Liver (tissue), 9 donors: Measurements from ENCODE around the gene PCED1B. TPM values are rescaled to one million over a fixed set of nuclear protein-coding genes. Genes with fewer than 3 reads are reported as not detected.
A peak's percentile ranks its signal among the peaks of the same experiment; 100 is the strongest.

Experiments
- DNase-seq: peaks from one replicate; pipeline ENCODE4 v3.0.0-alpha.2; 2017; ENCODE audit warnings: low spot score
- H3K27ac ChIP-seq, 2 donors: one replicate each; pipeline ENCODE4 v1.7.0; 2013; ENCODE audit warnings: inconsistent platforms in 2 of 2, low read length in 2 of 2, control low read depth in 1 of 2, low read depth in 1 of 2, mild to moderate bottlenecking in 1 of 2
- H3K27me3 ChIP-seq, 4 donors: one replicate each; pipeline versions ENCODE4 v1.6.1 to v1.7.0; 2013; ENCODE audit warnings: low read length in 3 of 4, inconsistent platforms in 1 of 4, mild to moderate bottlenecking in 1 of 4, moderate library complexity in 1 of 4; ENCODE audit not compliant: control insufficient read depth in 4 of 4, insufficient read depth in 4 of 4
- H3K36me3 ChIP-seq, 4 donors: one replicate each; pipeline versions ENCODE4 v1.6.1 to v1.7.0; 2013; ENCODE audit warnings: low read length in 3 of 4, mild to moderate bottlenecking in 3 of 4, low read depth in 1 of 4, moderate library complexity in 1 of 4; ENCODE audit not compliant: control insufficient read depth in 4 of 4, insufficient read depth in 3 of 4
- H3K4me1 ChIP-seq, 4 donors: one replicate each; pipeline versions ENCODE4 v1.6.1 to v1.7.0; 2013; ENCODE audit warnings: low read length in 3 of 4, mild to moderate bottlenecking in 3 of 4, moderate library complexity in 1 of 4; ENCODE audit not compliant: control insufficient read depth in 4 of 4, insufficient read depth in 4 of 4
- H3K4me3 ChIP-seq, 3 donors: one replicate each; pipeline versions ENCODE4 v1.6.1 to v1.7.0; 2013; ENCODE audit warnings: low read length in 3 of 3, control low read depth in 1 of 3, low read depth in 1 of 3, mild to moderate bottlenecking in 1 of 3
- H3K9ac ChIP-seq, 2 donors: one replicate each; pipeline ENCODE4 v1.7.0; 2013; ENCODE audit warnings: low read length in 2 of 2, mild to moderate bottlenecking in 2 of 2, moderate library complexity in 2 of 2, control low read depth in 1 of 2, low read depth in 1 of 2
- H3K9me3 ChIP-seq, 4 donors: one replicate each; pipeline versions ENCODE4 v1.6.1 to v1.7.0; 2013; ENCODE audit warnings: low read length in 3 of 4; ENCODE audit not compliant: control insufficient read depth in 4 of 4
- ATF3 ChIP-seq: IDR thresholded peaks from 2 replicates; pipeline ENCODE4 v1.6.1; 2016; ENCODE audit warnings: antibody characterized with exemption
- CTCF ChIP-seq: fragments of 150-350 bp; IDR thresholded peaks from 2 replicates; pipeline ENCODE4 v1.5.1; 2017; ENCODE audit warnings: improper control_type of control experiment, low read depth, low read length; ENCODE audit not compliant: missing input control
- EGR1 ChIP-seq, 2 donors: IDR thresholded peaks; 2 replicates each; pipeline ENCODE4 v1.6.1; 2016 to 2018; ENCODE audit warnings: antibody characterized with exemption in 2 of 2, low read depth in 2 of 2
- FOXA1 ChIP-seq: IDR thresholded peaks from 2 replicates; pipeline ENCODE4 v1.6.1; 2016; ENCODE audit warnings: antibody characterized with exemption
- FOXA2 ChIP-seq: IDR thresholded peaks from 2 replicates; pipeline ENCODE4 v1.6.1; 2016; ENCODE audit warnings: antibody characterized with exemption
- GABPA ChIP-seq, 2 donors: IDR thresholded peaks in 1 of 2; conservative IDR thresholded peaks in 1 of 2; 2 replicates each; pipeline ENCODE4 v1.6.1; 2016; ENCODE audit warnings: antibody characterized with exemption in 2 of 2, mild to moderate bottlenecking in 1 of 2, moderate library complexity in 1 of 2
- HNF4A ChIP-seq, 2 donors: conservative IDR thresholded peaks; 2 replicates each; pipeline ENCODE4 v1.6.1; 2016; ENCODE audit warnings: antibody characterized with exemption in 2 of 2, mild to moderate bottlenecking in 2 of 2
- HNF4G ChIP-seq: IDR thresholded peaks from 2 replicates; pipeline ENCODE4 v1.6.1; 2016; ENCODE audit warnings: antibody characterized with exemption
- JUND ChIP-seq, 2 donors: IDR thresholded peaks; 2 replicates each; pipeline ENCODE4 v1.6.1; 2016; ENCODE audit warnings: antibody characterized with exemption in 2 of 2
- MAX ChIP-seq: IDR thresholded peaks from 2 replicates; pipeline ENCODE4 v1.6.1; 2016; ENCODE audit warnings: antibody characterized with exemption
- NR2F2 ChIP-seq: IDR thresholded peaks from 2 replicates; pipeline ENCODE4 v1.6.1; 2016; ENCODE audit warnings: antibody characterized with exemption
- RAD21 ChIP-seq, 2 donors: IDR thresholded peaks; 2 replicates each; pipeline ENCODE4 v1.6.1; 2016; ENCODE audit warnings: antibody characterized with exemption in 2 of 2, mild to moderate bottlenecking in 2 of 2
- REST ChIP-seq: IDR thresholded peaks from 2 replicates; pipeline ENCODE4 v1.6.1; 2016; ENCODE audit warnings: antibody characterized with exemption, mild to moderate bottlenecking
- RXRA ChIP-seq, 2 donors: IDR thresholded peaks; 2 replicates each; pipeline ENCODE4 v1.6.1; 2017 to 2018; ENCODE audit warnings: antibody characterized with exemption in 2 of 2, mild to moderate bottlenecking in 1 of 2
- SP1 ChIP-seq: IDR thresholded peaks from 2 replicates; pipeline ENCODE4 v1.6.1; 2018; ENCODE audit warnings: antibody characterized with exemption, mild to moderate bottlenecking
- TAF1 ChIP-seq: conservative IDR thresholded peaks from 2 replicates; pipeline ENCODE4 v1.6.1; 2016; ENCODE audit warnings: antibody characterized with exemption, mild to moderate bottlenecking
- YY1 ChIP-seq: IDR thresholded peaks from 2 replicates; pipeline ENCODE4 v1.6.1; 2016; ENCODE audit warnings: antibody characterized with exemption, mild to moderate bottlenecking
- ZBTB33 ChIP-seq: IDR thresholded peaks from 2 replicates; pipeline ENCODE4 v1.6.1; 2016; ENCODE audit warnings: antibody characterized with exemption
- WGBS: extraction: QIAGEN DNeasy Blood & Tissue Kit; methylation state at CpG from one replicate; pipeline ENCODE4 v1.1.7; 2013; 5-methylcytosine and 5-hydroxymethylcytosine counted together
- polyA plus RNA-seq, 2 donors: library from polyadenylated mRNA; stranded (reverse) in 1 of 2; unstranded in 1 of 2; fragments of 200-250 nt in 1 of 2; fragments of >200 nt in 1 of 2; fragmentation: Nextera tagmentation in 1 of 2; extraction: Ambion mirVana in 1 of 2; gene quantifications; one replicate each; pipeline versions ENCODE4 v1.2.1 to v1.2.3, GENCODE V29; 2013 to 2015
- total RNA-seq, 2 donors: library from RNA; depleted of rRNA; stranded (reverse); fragments of >200 nt; gene quantifications; one replicate each; pipeline ENCODE4 v1.2.3, GENCODE V29; 2014
- donor health status: healthy.
- donor health status: healthy.
- donor health status: healthy.
- donor health status: healthy.
- donor health status: healthy.

The PCED1B gene
- total and polyA plus RNA-seq, 4 donors, result 0.51 to 1.8 (median 1.1) TPM

GRCh38 chr12:47033081-47033480 is 46.3 kb upstream of the PCED1B start:
- DNase-seq, result no peak

More at GRCh38 chr12:47033081-47033480, 46.3 kb upstream of the PCED1B start:
- H3K4me3 ChIP-seq, result no peak overlapping the region
- H3K36me3 ChIP-seq, result no peaks in the 10 kb centered on the region
- peak overlapping the region; percentile 1 to 22 for H3K27ac ChIP-seq
- no peaks in the 10 kb centered on the region for H3K27me3 ChIP-seq
- H3K4me1 ChIP-seq, result peaks cover 0 to 14% (median 6%) of the 10 kb centered on the region in 4 donors
- no peaks in the 10 kb centered on the region for H3K9me3 ChIP-seq
- WGBS, result 29% methylated on average over 5 of the region's 5 CpGs
- no peak overlapping the region for H3K9ac ChIP-seq
- no peak for TF ChIP-seq NR2F2
- peak; percentile 86 for TF ChIP-seq SP1
- TF ChIP-seq FOXA2, result peak; percentile 44
- TF ChIP-seq YY1, result peak; percentile 80
- no peak for TF ChIP-seq GABPA (IDR thresholded peaks at IDR 0.05 in 1 of 2, conservative IDR thresholded peaks at IDR 0.05 in 1 of 2)
- peak; percentile 73 to 80 for TF ChIP-seq RXRA (IDR thresholded peaks at IDR 0.05)
- TF ChIP-seq JUND (IDR thresholded peaks at IDR 0.05), result peak; percentile 42 to 59
- no peak for TF ChIP-seq ZBTB33
- peak; percentile 38 for TF ChIP-seq TAF1
- TF ChIP-seq REST, result no peak
- TF ChIP-seq HNF4G, result peak; percentile 40
- no peak for TF ChIP-seq ATF3
- TF ChIP-seq HNF4A (conservative IDR thresholded peaks at IDR 0.05), result peak; percentile 70
- peak; percentile 82 for TF ChIP-seq MAX
- peak; percentile 26 for TF ChIP-seq FOXA1
- no peak for TF ChIP-seq CTCF
- TF ChIP-seq RAD21 (IDR thresholded peaks at IDR 0.05), result peak in 1 of 2 donors; percentile 59
- no peak for TF ChIP-seq EGR1 (IDR thresholded peaks at IDR 0.05; ENCODE audit: low read depth in 2 of 2)
